Liver (tissue), 3 donors: Measurements from ENCODE around the gene ITM2C.

Source experiments
- CTCF ChIP-seq: fragments of 150-350 bp; IDR thresholded peaks from 2 replicates; pipeline ENCODE4 v1.5.1; 2017; ENCODE audit warnings: improper control_type of control experiment, low read depth, low read length; ENCODE audit not compliant: missing input control
- EGR1 ChIP-seq, 2 donors: IDR thresholded peaks; 2 replicates each; pipeline ENCODE4 v1.6.1; 2016 to 2018; ENCODE audit warnings: antibody characterized with exemption in 2 of 2, low read depth in 2 of 2
- REST ChIP-seq: IDR thresholded peaks from 2 replicates; pipeline ENCODE4 v1.6.1; 2016; ENCODE audit warnings: antibody characterized with exemption, mild to moderate bottlenecking
- TAF1 ChIP-seq: conservative IDR thresholded peaks from 2 replicates; pipeline ENCODE4 v1.6.1; 2016; ENCODE audit warnings: antibody characterized with exemption, mild to moderate bottlenecking
- donor health status: healthy.
- donor health status: healthy.

DNA sequence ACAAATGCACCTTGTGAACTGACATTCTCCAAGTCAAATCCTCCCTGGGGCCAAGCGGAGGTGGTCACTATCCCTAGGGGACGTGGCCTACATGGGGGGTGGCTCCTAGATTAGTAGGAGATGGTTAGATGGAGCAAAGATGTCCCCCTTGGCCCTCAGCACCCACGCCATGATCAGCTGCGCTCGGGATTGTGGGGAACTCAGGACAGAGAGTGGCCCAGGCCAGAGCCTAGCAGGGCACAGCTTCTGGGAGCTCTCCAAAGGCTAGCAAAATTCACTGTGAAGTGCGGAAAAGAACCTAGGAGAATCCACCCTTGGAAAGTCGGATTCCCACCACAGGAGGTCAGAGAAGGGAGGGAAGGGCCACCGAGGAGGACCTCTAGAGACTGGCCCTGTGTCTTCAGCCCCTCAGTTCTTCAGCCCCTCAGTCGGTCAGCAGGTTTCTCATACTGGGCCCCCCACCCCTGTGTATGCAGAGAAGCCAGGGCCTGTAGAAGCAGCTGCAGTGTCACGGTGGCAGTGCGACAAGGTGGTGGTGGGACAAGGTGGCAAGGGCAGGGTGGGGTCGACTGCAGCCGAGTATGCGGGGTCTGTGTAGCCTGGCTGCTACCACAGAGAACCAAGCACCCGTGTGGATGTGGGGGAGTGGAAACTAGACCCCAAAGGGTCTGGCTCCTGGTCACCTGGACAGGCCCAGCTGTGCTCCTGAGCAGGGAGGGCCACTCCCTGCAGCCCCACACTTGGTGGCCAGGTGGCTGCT, 41.9 kb downstream of the ITM2C start:
- TF ChIP-seq TAF1 = no peak
- no peak for TF ChIP-seq CTCF
- TF ChIP-seq REST = no peak
- TF ChIP-seq EGR1 (IDR thresholded peaks at IDR 0.05; ENCODE audit: low read depth in 2 of 2) = no peak
